HL-60 (cell line): ENCODE results near the gene TNXB.

Experiments
- POLR2AphosphoS5 ChIP-seq: IDR thresholded peaks from 2 replicates; pipeline ENCODE4 v1.6.1; 2012; ENCODE audit warnings: low read depth
- TF ChIP-seq, protein P1 (sequence below): IDR thresholded peaks from one replicate; pipeline ENCODE4 v1.5.1; 2011; ENCODE audit warnings: low read length, control low read depth, inconsistent platforms; ENCODE audit not compliant: insufficient read depth

DNA sequence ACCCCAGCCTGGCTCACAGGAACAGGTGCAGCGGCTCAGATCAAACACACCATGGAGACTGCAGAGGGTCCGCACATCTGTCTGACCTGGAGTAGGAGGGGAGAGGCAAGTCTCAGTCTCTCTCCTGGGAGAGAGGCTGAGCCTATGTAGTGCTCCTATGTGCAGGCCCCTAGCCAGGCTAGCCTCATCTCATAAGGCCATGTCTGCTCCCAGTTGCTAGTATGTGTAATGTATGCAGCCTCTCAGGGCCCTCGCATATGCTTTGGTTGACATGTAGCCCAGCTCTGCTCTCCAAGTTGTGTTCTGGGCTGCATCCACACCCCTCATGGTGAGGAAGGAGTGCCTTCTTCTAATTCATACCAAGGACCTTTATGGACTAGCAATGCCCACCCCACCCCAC is 11.8 kb downstream of the TNXB start:
- TF ChIP-seq, protein P1, sequence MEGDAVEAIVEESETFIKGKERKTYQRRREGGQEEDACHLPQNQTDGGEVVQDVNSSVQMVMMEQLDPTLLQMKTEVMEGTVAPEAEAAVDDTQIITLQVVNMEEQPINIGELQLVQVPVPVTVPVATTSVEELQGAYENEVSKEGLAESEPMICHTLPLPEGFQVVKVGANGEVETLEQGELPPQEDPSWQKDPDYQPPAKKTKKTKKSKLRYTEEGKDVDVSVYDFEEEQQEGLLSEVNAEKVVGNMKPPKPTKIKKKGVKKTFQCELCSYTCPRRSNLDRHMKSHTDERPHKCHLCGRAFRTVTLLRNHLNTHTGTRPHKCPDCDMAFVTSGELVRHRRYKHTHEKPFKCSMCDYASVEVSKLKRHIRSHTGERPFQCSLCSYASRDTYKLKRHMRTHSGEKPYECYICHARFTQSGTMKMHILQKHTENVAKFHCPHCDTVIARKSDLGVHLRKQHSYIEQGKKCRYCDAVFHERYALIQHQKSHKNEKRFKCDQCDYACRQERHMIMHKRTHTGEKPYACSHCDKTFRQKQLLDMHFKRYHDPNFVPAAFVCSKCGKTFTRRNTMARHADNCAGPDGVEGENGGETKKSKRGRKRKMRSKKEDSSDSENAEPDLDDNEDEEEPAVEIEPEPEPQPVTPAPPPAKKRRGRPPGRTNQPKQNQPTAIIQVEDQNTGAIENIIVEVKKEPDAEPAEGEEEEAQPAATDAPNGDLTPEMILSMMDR, result no peak
- no peak for TF ChIP-seq POLR2AphosphoS5
